Activated naive CD8-positive, alpha-beta T cell treated with anti-CD3 and anti-CD28 coated beads, Interleukin-2, amount 50 U/mL, for 24 hours (primary cell): ENCODE results near the gene KLHDC7A.
A peak's percentile ranks its signal among the peaks of the same experiment; 100 is the strongest.
"Not testable (repeated sequence)": the region's sequence is repeated elsewhere in the genome, so short reads cannot be mapped to it uniquely, and the experiment has no call there.

ENCODE experiments used
- ATAC-seq: fragments of 150-1000 bp; cut with Tn5 transposase; one replicate; pipeline ENCODE4 v1.10.0; 2021
- DNase-seq: peaks from one replicate; pipeline ENCODE4 v3.0.0; 2021
- H3K27ac Mint-ChIP-seq: one replicate; pipeline ENCODE4 v1.8.0; 2021; ENCODE audit warnings: mild to moderate bottlenecking, mixed read lengths
- H3K27me3 Mint-ChIP-seq: one replicate; pipeline ENCODE4 v1.8.0; 2021; ENCODE audit warnings: mixed read lengths
- H3K36me3 Mint-ChIP-seq: one replicate; pipeline ENCODE4 v1.8.0; 2021; ENCODE audit warnings: low read depth, mixed read lengths
- H3K4me1 Mint-ChIP-seq: one replicate; pipeline ENCODE4 v1.8.0; 2021; ENCODE audit warnings: mixed read lengths
- H3K4me3 Mint-ChIP-seq: one replicate; pipeline ENCODE4 v1.8.0; 2021; ENCODE audit warnings: mild to moderate bottlenecking, moderate library complexity, mixed read lengths
- H3K9me3 Mint-ChIP-seq: one replicate; pipeline ENCODE4 v1.8.0; 2021; ENCODE audit warnings: mixed read lengths

The KLHDC7A gene

GRCh38 chr1:18480315-18481189 lies at the start of gene KLHDC7A:
Gene KLHDC7A (plus strand): TSS chr1:18480930. CDS start chr1:18480982, 52 bp downstream.
- H3K4me1 Mint-ChIP-seq = peaks cover 7% of the 10 kb centered on the region
- H3K9me3 Mint-ChIP-seq = no peaks in the 10 kb centered on the region
- DNase-seq = no peak
- no peak for ATAC-seq
- H3K27me3 Mint-ChIP-seq = peaks cover 11% of the 10 kb centered on the region
- H3K4me3 Mint-ChIP-seq = no peak within 1 kb of the TSS
- H3K27ac Mint-ChIP-seq = no peak within 1 kb of the TSS
- H3K36me3 Mint-ChIP-seq = no peaks in the 10 kb centered on the region

GRCh38 chr1:18434041-18434440 lies 46.7 kb upstream of the KLHDC7A start:
- ATAC-seq (no peak), DNase-seq (no peak)
- Mint-ChIP-seq H3K4me1 (no peaks in the 10 kb centered on the region), H3K9me3 (peaks cover 15% of the 10 kb centered on the region), H3K27ac (no peak overlapping the region), H3K27me3 (peaks cover 19% of the 10 kb centered on the region), H3K36me3 (no peaks in the 10 kb centered on the region), H3K4me3 (no peak overlapping the region)

DNA sequence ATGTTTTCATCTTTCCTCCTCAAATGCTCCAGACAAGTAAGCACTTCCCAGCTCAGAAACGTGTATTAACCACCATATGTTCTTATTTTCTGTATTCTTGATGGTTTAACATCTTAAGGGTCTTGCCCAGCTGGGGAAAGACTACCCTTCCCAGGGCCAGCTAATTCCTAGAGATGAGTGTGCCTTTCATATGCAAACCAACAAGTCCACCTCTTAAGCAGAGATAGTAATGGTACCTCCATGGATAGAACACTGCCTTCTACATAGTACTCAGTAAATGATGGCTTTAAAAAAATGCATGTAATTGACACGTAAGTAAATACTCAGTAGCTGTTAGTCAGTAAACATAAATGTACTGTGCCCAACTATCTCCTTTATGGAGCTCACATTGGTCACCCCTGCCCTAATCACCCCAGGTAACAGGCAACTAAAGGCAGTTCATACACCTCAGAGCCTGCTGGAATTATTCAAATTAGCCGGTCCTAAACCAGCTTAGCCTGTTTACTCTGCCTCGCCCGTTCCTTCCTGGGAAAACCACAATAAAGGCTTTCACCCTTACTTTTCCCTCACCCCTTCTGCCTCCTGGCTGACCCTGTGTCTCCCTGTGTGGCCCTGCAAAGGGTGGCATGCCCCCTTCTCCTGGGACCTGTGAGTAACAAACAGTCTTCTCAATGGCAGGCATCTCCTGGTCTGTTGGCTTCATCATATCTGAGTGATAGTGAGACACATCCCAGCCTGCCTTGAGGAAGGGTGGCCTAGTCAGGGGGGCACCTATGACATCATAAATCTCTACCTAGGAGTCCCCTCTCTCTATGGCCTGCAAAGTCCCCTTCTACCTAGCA lies 40.1 kb upstream of the KLHDC7A start:
- H3K4me3 Mint-ChIP-seq = no peak overlapping the region
- no peaks in the 10 kb centered on the region for H3K4me1 Mint-ChIP-seq
- H3K27me3 Mint-ChIP-seq = peaks cover 16% of the 10 kb centered on the region
- ATAC-seq (no peak), DNase-seq (no peak)
- H3K27ac Mint-ChIP-seq = no peak overlapping the region
- peaks cover 6% of the 10 kb centered on the region for H3K9me3 Mint-ChIP-seq
- no peaks in the 10 kb centered on the region for H3K36me3 Mint-ChIP-seq

GRCh38 chr1:18443587-18444520 lies 36.9 kb upstream of the KLHDC7A start:
- Mint-ChIP-seq H3K36me3 (no peaks in the 10 kb centered on the region), H3K27me3 (peaks cover 10% of the 10 kb centered on the region), H3K4me3 (no peak overlapping the region), H3K4me1 (no peaks in the 10 kb centered on the region), H3K27ac (no peak overlapping the region), H3K9me3 (peaks cover 7% of the 10 kb centered on the region)
- no peak for DNase-seq
- ATAC-seq = no peak

DNA sequence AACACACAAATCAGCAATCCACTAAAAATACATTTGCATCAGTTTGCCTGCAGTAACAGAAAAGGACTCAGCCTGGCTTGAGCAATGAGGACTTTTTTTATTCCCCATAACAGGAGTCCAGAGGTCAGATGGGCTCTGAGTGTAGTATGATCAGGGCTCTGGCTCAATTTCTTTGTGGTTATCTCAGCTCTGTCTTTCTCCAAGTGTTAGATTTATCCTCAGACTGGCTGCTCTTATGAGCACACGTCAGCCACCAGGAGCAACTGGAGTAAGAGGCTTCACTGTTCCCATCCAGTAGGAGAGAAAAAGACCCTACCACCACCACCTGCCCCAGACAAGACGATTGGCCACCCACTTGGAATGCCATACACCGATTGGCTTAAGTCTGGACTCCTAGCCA lies 36.2 kb upstream of the KLHDC7A start:
- H3K36me3 Mint-ChIP-seq = no peaks in the 10 kb centered on the region
- DNase-seq = no peak

GRCh38 chr1:18446751-18447150 lies 34.0 kb upstream of the KLHDC7A start:
- H3K4me3 Mint-ChIP-seq = no peak overlapping the region
- DNase-seq = no peak
- H3K9me3 Mint-ChIP-seq = peaks cover 7% of the 10 kb centered on the region
- H3K27me3 Mint-ChIP-seq = peaks cover 5% of the 10 kb centered on the region
- no peaks in the 10 kb centered on the region for H3K36me3 Mint-ChIP-seq
- no peak for ATAC-seq
- no peak overlapping the region for H3K27ac Mint-ChIP-seq
- no peaks in the 10 kb centered on the region for H3K4me1 Mint-ChIP-seq

More for the DNA sequence above, 36.2 kb upstream of the KLHDC7A start:
- Mint-ChIP-seq H3K4me3 (no peak overlapping the region), H3K27me3 (peaks cover 10% of the 10 kb centered on the region), H3K4me1 (no peaks in the 10 kb centered on the region), H3K9me3 (peaks cover 7% of the 10 kb centered on the region), H3K27ac (no peak overlapping the region)
- ATAC-seq = no peak

- H3K27me3 Mint-ChIP-seq = peaks cover 5% of the 10 kb centered on the region
These were observed 33.1 kb upstream of the KLHDC7A start for GRCh38 chr1:18447509-18448220.

DNA sequence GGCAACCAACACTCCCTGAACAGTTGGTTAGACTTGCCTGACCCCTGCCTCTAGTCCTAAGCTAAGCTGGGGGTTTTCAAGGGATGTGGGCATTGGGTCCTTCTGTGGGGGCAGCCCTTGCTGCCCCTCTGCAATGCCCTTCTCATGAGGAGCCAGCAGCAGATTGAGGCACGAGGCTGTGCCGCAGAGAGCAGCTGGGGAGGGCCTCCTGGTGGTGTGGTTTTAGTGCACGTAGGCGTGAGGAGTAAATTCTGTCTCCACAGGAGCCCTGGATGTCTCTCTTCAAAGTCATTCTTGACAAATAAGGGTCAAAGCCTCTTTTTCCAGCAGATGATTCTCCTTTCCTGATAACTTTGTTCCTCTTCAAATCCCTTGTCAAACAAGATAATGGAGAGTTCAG lies 31.8 kb upstream of the KLHDC7A start:
- no peaks in the 10 kb centered on the region for H3K36me3 Mint-ChIP-seq
- peaks cover 7% of the 10 kb centered on the region for H3K9me3 Mint-ChIP-seq
- H3K4me3 Mint-ChIP-seq = no peak overlapping the region
- ATAC-seq (no peak), DNase-seq (no peak)
- no peak overlapping the region for H3K27ac Mint-ChIP-seq
- H3K4me1 Mint-ChIP-seq = no peaks in the 10 kb centered on the region
- peaks cover 5% of the 10 kb centered on the region for H3K27me3 Mint-ChIP-seq

More at GRCh38 chr1:18447509-18448220, 33.1 kb upstream of the KLHDC7A start:
- H3K4me3 Mint-ChIP-seq = no peak overlapping the region
- H3K27ac Mint-ChIP-seq = no peak overlapping the region
- H3K9me3 Mint-ChIP-seq = peaks cover 7% of the 10 kb centered on the region
- H3K36me3 Mint-ChIP-seq = no peaks in the 10 kb centered on the region
- no peak for DNase-seq
- H3K4me1 Mint-ChIP-seq = no peaks in the 10 kb centered on the region
- ATAC-seq = no peak

DNA sequence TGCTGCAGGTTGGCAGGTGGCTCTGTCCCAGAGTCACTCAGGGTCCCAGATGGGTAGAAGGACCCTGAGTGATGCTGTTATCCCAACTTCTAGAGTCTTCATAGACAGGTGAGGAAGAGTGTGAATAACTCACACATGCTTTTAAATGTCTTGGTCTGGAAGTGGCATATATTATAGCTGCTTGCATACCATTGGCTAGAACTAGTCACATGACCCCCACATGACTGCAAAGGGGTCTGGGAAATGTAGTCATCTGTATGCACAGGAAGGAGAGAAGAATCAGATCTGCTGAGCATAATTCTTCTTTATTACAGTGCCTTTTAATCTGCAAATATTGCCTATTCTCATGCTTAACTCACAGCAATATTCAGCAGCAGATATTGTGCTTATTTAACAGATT lies 28.2 kb upstream of the KLHDC7A start:
- Mint-ChIP-seq H3K27me3 (peaks cover 3% of the 10 kb centered on the region), H3K4me3 (no peak overlapping the region), H3K36me3 (no peaks in the 10 kb centered on the region), H3K9me3 (no peaks in the 10 kb centered on the region), H3K4me1 (no peaks in the 10 kb centered on the region), H3K27ac (no peak overlapping the region)
- no peak for DNase-seq
- ATAC-seq = peak; percentile 40

GRCh38 chr1:18458133-18459092 lies 22.3 kb upstream of the KLHDC7A start:
- DNase-seq (no peak), ATAC-seq (no peak)
- H3K9me3 Mint-ChIP-seq = no peaks in the 10 kb centered on the region
- H3K4me3 Mint-ChIP-seq = no peak overlapping the region
- no peaks in the 10 kb centered on the region for H3K36me3 Mint-ChIP-seq
- no peak overlapping the region for H3K27ac Mint-ChIP-seq
- no peaks in the 10 kb centered on the region for H3K4me1 Mint-ChIP-seq
- H3K27me3 Mint-ChIP-seq = peaks cover 14% of the 10 kb centered on the region

- Mint-ChIP-seq H3K27ac (no peak overlapping the region), H3K9me3 (no peaks in the 10 kb centered on the region), H3K4me3 (no peak overlapping the region), H3K4me1 (no peaks in the 10 kb centered on the region), H3K36me3 (no peaks in the 10 kb centered on the region), H3K27me3 (peaks cover 16% of the 10 kb centered on the region)
- no peak for ATAC-seq
- no peak for DNase-seq
These were observed 19.1 kb upstream of the KLHDC7A start for GRCh38 chr1:18461656-18462055.

GRCh38 chr1:18462517-18462916 lies 18.2 kb upstream of the KLHDC7A start:
- H3K27ac Mint-ChIP-seq, H3K4me3 Mint-ChIP-seq, H3K9me3 Mint-ChIP-seq, H3K36me3 Mint-ChIP-seq, H3K4me1 Mint-ChIP-seq, DNase-seq, ATAC-seq: not testable (repeated sequence)
- peaks cover 16% of the 10 kb centered on the region for H3K27me3 Mint-ChIP-seq

DNA sequence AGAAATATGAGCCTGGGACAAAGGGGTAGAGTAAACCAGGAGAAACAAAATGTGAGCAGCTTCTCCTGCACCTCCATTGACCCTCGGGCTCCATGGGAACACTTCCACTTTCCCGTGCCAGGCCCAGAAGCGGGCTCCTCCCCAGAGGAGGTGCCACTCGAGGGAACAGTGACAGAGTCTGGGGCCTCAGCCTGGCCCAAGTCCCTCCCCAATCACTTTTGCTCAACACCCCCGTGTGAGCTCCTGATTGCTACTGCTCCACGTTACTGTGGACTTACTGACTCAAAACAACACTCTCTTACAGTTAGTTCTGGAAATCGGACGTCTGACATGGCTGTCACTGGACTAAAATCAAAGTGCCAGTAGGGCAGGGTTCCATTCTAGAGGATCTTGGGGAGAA lies 17.7 kb upstream of the KLHDC7A start:
- no peak overlapping the region for H3K4me3 Mint-ChIP-seq
- no peak overlapping the region for H3K27ac Mint-ChIP-seq
- H3K4me1 Mint-ChIP-seq = no peaks in the 10 kb centered on the region
- peaks cover 16% of the 10 kb centered on the region for H3K27me3 Mint-ChIP-seq
- H3K9me3 Mint-ChIP-seq = no peaks in the 10 kb centered on the region
- DNase-seq (no peak), ATAC-seq (no peak)
- no peaks in the 10 kb centered on the region for H3K36me3 Mint-ChIP-seq
